Measurements from ENCODE around the gene HSH2D. TPM values are rescaled to one million over a fixed set of nuclear protein-coding genes. Genes with fewer than 3 reads are reported as not detected.

Gene HSH2D
- total RNA-seq, 1 donor from 2014 or later = not detected

- no peak overlapping the region for H2AFZ ChIP-seq (ENCODE audit: low read depth, low read length)
These were observed 28.0 kb upstream of the HSH2D start for GRCh38 chr19:16115301-16116039.

GRCh38 chr19:16116067-16116466 lies 27.4 kb upstream of the HSH2D start:
- peaks cover 10% of the 10 kb centered on the region for H3K4me1 Mint-ChIP-seq (ENCODE audit: low read depth, unreplicated experiment)
- no peak overlapping the region for H3K4me3 Mint-ChIP-seq (ENCODE audit: unreplicated experiment)
- H3K9me3 ChIP-seq (ENCODE audit: insufficient read depth, low read depth, low read length) = no peaks in the 10 kb centered on the region
- H3K36me3 Mint-ChIP-seq (ENCODE audit: low read depth, unreplicated experiment) = peaks cover 5% of the 10 kb centered on the region
- no peak overlapping the region for H3K9ac ChIP-seq (ENCODE audit: low read length)
- H2AFZ ChIP-seq (ENCODE audit: low read depth, low read length) = no peak overlapping the region
- peaks cover 7% of the 10 kb centered on the region for H3K36me3 ChIP-seq (ENCODE audit: insufficient read depth, low read length)
- no peaks in the 10 kb centered on the region for H3K9me3 Mint-ChIP-seq (ENCODE audit: unreplicated experiment)
- H3K27ac Mint-ChIP-seq (ENCODE audit: unreplicated experiment) = no peak overlapping the region
- no peak overlapping the region for H3K4me2 ChIP-seq (ENCODE audit: low read length)
- no peak for TF ChIP-seq CTCF (IDR thresholded peaks at IDR 0.05; ENCODE audit: insufficient read depth, low read depth, low read length)
- DNase-seq (ENCODE audit: low read depth) (no peak), FAIRE-seq (no peak)
- H4K20me1 ChIP-seq (ENCODE audit: insufficient read depth, low read length) = peaks cover 51% of the 10 kb centered on the region
- H3K27ac ChIP-seq (ENCODE audit: low read depth, low read length) = no peak overlapping the region
- peaks cover 8% of the 10 kb centered on the region for H3K4me1 ChIP-seq (ENCODE audit: insufficient read depth, low read length)
- H3K4me3 ChIP-seq (ENCODE audit: insufficient read depth, low read depth, low read length) = no peak overlapping the region
- H3K79me2 ChIP-seq (ENCODE audit: insufficient read depth, low read length) = peaks cover 58% of the 10 kb centered on the region
- no peaks in the 10 kb centered on the region for H3K27me3 Mint-ChIP-seq (ENCODE audit: low read depth, unreplicated experiment)
- H3K27me3 ChIP-seq (ENCODE audit: insufficient read depth, low read length) = no peaks in the 10 kb centered on the region

More at GRCh38 chr19:16115301-16116039, 28.0 kb upstream of the HSH2D start:
- no peaks in the 10 kb centered on the region for H3K27me3 ChIP-seq (ENCODE audit: insufficient read depth, low read length)
- H3K4me1 ChIP-seq (ENCODE audit: insufficient read depth, low read length) = peaks cover 8% of the 10 kb centered on the region
- no peak overlapping the region for H3K27ac ChIP-seq (ENCODE audit: low read depth, low read length)
- no peaks in the 10 kb centered on the region for H3K27me3 Mint-ChIP-seq (ENCODE audit: low read depth, unreplicated experiment)
- H3K9me3 Mint-ChIP-seq (ENCODE audit: unreplicated experiment) = no peaks in the 10 kb centered on the region
- no peak overlapping the region for H3K4me3 ChIP-seq (ENCODE audit: insufficient read depth, low read depth, low read length)
- H3K79me2 ChIP-seq (ENCODE audit: insufficient read depth, low read length) = peaks cover 58% of the 10 kb centered on the region
- no peak overlapping the region for H3K4me2 ChIP-seq (ENCODE audit: low read length)
- H3K4me1 Mint-ChIP-seq (ENCODE audit: low read depth, unreplicated experiment) = peaks cover 11% of the 10 kb centered on the region
- H4K20me1 ChIP-seq (ENCODE audit: insufficient read depth, low read length) = peaks cover 51% of the 10 kb centered on the region
- peaks cover 6% of the 10 kb centered on the region for H3K36me3 ChIP-seq (ENCODE audit: insufficient read depth, low read length)
- H3K27ac Mint-ChIP-seq (ENCODE audit: unreplicated experiment) = no peak overlapping the region
- peaks cover 5% of the 10 kb centered on the region for H3K36me3 Mint-ChIP-seq (ENCODE audit: low read depth, unreplicated experiment)
- H3K9ac ChIP-seq (ENCODE audit: low read length) = no peak overlapping the region
- TF ChIP-seq CTCF (IDR thresholded peaks at IDR 0.05; ENCODE audit: insufficient read depth, low read depth, low read length) = no peak
- no peak for TF ChIP-seq EZH2 (IDR thresholded peaks at IDR 0.05; ENCODE audit: insufficient read depth, low read length)
- H3K9me3 ChIP-seq (ENCODE audit: insufficient read depth, low read depth, low read length) = no peaks in the 10 kb centered on the region
- H3K4me3 Mint-ChIP-seq (ENCODE audit: unreplicated experiment) = no peak overlapping the region
- no peak for FAIRE-seq
- no peak for DNase-seq (ENCODE audit: low read depth)

GRCh38 chr19:16117594-16118033 lies 25.9 kb upstream of the HSH2D start:
- Histone ChIP-seq H3K79me2 (ENCODE audit: insufficient read depth, low read length) (peaks cover 48% of the 10 kb centered on the region), H3K4me3 (ENCODE audit: insufficient read depth, low read depth, low read length) (no peak overlapping the region), H3K9me3 (ENCODE audit: insufficient read depth, low read depth, low read length) (no peaks in the 10 kb centered on the region), H3K4me1 (ENCODE audit: insufficient read depth, low read length) (peaks cover 3% of the 10 kb centered on the region), H3K27me3 (ENCODE audit: insufficient read depth, low read length) (no peaks in the 10 kb centered on the region), H3K27ac (ENCODE audit: low read depth, low read length) (no peak overlapping the region), H3K4me2 (ENCODE audit: low read length) (no peak overlapping the region), H2AFZ (ENCODE audit: low read depth, low read length) (no peak overlapping the region), H4K20me1 (ENCODE audit: insufficient read depth, low read length) (peaks cover 46% of the 10 kb centered on the region), H3K36me3 (ENCODE audit: insufficient read depth, low read length) (peaks cover 12% of the 10 kb centered on the region), H3K9ac (ENCODE audit: low read length) (no peak overlapping the region)
- no peaks in the 10 kb centered on the region for H3K27me3 Mint-ChIP-seq (ENCODE audit: low read depth, unreplicated experiment)
- peaks cover 12% of the 10 kb centered on the region for H3K36me3 Mint-ChIP-seq (ENCODE audit: low read depth, unreplicated experiment)
- peaks cover 7% of the 10 kb centered on the region for H3K4me1 Mint-ChIP-seq (ENCODE audit: low read depth, unreplicated experiment)
- H3K9me3 Mint-ChIP-seq (ENCODE audit: unreplicated experiment) = no peaks in the 10 kb centered on the region
- H3K4me3 Mint-ChIP-seq (ENCODE audit: unreplicated experiment) = no peak overlapping the region
- no peak for DNase-seq (ENCODE audit: low read depth)
- TF ChIP-seq EZH2 (IDR thresholded peaks at IDR 0.05; ENCODE audit: insufficient read depth, low read length) = no peak
- H3K27ac Mint-ChIP-seq (ENCODE audit: unreplicated experiment) = no peak overlapping the region
- no peak for FAIRE-seq

Data from astrocyte (in vitro differentiated cells and primary cell).